Neural cell (in vitro differentiated cells): ENCODE measurements around the gene ITPR2. TPM values are rescaled to one million over a fixed set of nuclear protein-coding genes. Genes with fewer than 3 reads are reported as not detected.

ENCODE experiments used
- H2AFZ ChIP-seq: fragments of 200-600, 300-800 bp; sonication (generic), shearing (Covaris generic); 2 replicates; pipeline ENCODE4 v1.6.0; 2014; ENCODE audit warnings: low read depth, mild to moderate bottlenecking, antibody characterized with exemption, low read length, moderate library complexity
- H3F3A ChIP-seq: fragments of 200-600 bp; shearing (Covaris generic); 2 replicates; pipeline ENCODE4 v1.6.1; 2016; ENCODE audit warnings: mild to moderate bottlenecking, moderate library complexity, mixed read lengths, antibody characterized with exemption, low read length; ENCODE audit not compliant: insufficient read depth, poor library complexity, severe bottlenecking
- H3K27ac ChIP-seq: fragments of 200-600, 300-800 bp; sonication (generic), shearing (Covaris generic); 2 replicates; pipeline ENCODE4 v1.5.1; 2014; ENCODE audit warnings: mild to moderate bottlenecking, low read length, moderate library complexity
- H3K27me3 ChIP-seq: fragments of 300-800, 200-600 bp; sonication (generic), shearing (Covaris generic); 2 replicates; pipeline ENCODE4 v1.6.0; 2014; ENCODE audit warnings: mild to moderate bottlenecking, low read depth, low read length, moderate library complexity; ENCODE audit not compliant: insufficient read depth
- H3K36me3 ChIP-seq: fragments of 300-800, 200-600 bp; sonication (generic), shearing (Covaris generic); 2 replicates; pipeline ENCODE4 v1.5.1; 2014; ENCODE audit warnings: mild to moderate bottlenecking, antibody characterized with exemption, low read length, moderate library complexity; ENCODE audit not compliant: insufficient read depth
- H3K4me2 ChIP-seq: fragments of 300-800, 200-600 bp; sonication (generic), shearing (Covaris generic); 2 replicates; pipeline ENCODE4 v1.6.0; 2014; ENCODE audit warnings: mild to moderate bottlenecking, low read length
- H3K4me3 ChIP-seq: fragments of 300-800, 200-600 bp; sonication (generic), shearing (Covaris generic); 2 replicates; pipeline ENCODE4 v1.5.1; 2014; ENCODE audit warnings: mild to moderate bottlenecking, low read length, moderate library complexity
- H3K79me2 ChIP-seq: fragments of 200-600 bp; shearing (Covaris generic); replicated peaks from 2 replicates; pipeline ENCODE4 v1.6.0; 2014; ENCODE audit warnings: mild to moderate bottlenecking, low read length, moderate library complexity; ENCODE audit not compliant: insufficient read depth
- H3K9ac ChIP-seq: fragments of 300-800, 200-600 bp; sonication (generic), shearing (Covaris generic); 2 replicates; pipeline ENCODE4 v1.6.1; 2016; ENCODE audit warnings: mild to moderate bottlenecking, low read length, mixed read lengths
- H3K9me2 ChIP-seq: fragments of 200-600 bp; shearing (Covaris generic); 2 replicates; pipeline ENCODE4 v1.6.1; 2016; ENCODE audit warnings: mild to moderate bottlenecking, low read length, mixed read lengths; ENCODE audit not compliant: insufficient read depth
- H3K9me3 ChIP-seq: fragments of 200-600, 300-800 bp; sonication (generic), shearing (Covaris generic); 2 replicates; pipeline ENCODE4 v1.6.1; 2016; ENCODE audit warnings: mild to moderate bottlenecking, mixed run types, low read length, moderate library complexity, mixed read lengths
- H4K20me1 ChIP-seq: fragments of 200-600 bp; shearing (Covaris generic); 2 replicates; pipeline ENCODE4 v1.6.1; 2016; ENCODE audit warnings: mild to moderate bottlenecking, mixed run types; ENCODE audit not compliant: insufficient read depth
- CTCF ChIP-seq: fragments of 450-650 bp; IDR thresholded peaks from 2 replicates; pipeline ENCODE4 v1.5.1; 2014; ENCODE audit warnings: antibody characterized with exemption, mild to moderate bottlenecking, moderate library complexity; ENCODE audit not compliant: poor library complexity, severe bottlenecking
- EP300 ChIP-seq: fragments of 450-650 bp; conservative IDR thresholded peaks from 2 replicates; pipeline ENCODE4 v1.6.1; 2014; ENCODE audit warnings: antibody characterized with exemption, mild to moderate bottlenecking, moderate library complexity; ENCODE audit not compliant: poor library complexity, severe bottlenecking
- EZH2 ChIP-seq: fragments of 200-600, 300-800 bp; shearing (Covaris generic), sonication (generic); IDR thresholded peaks from 2 replicates; pipeline ENCODE4 v1.6.1; 2014; ENCODE audit warnings: antibody characterized with exemption, low read length, borderline replicate concordance, mild to moderate bottlenecking; ENCODE audit not compliant: insufficient read depth, poor library complexity, severe bottlenecking
- MXI1 ChIP-seq: fragments of 450-650 bp; conservative IDR thresholded peaks from 2 replicates; pipeline ENCODE4 v1.6.1; 2014; ENCODE audit warnings: antibody characterized with exemption, mild to moderate bottlenecking; ENCODE audit not compliant: poor library complexity, severe bottlenecking
- POLR2AphosphoS5 ChIP-seq: IDR thresholded peaks from 2 replicates; pipeline ENCODE4 v1.6.1; 2012
- RAD21 ChIP-seq: fragments of 450-650 bp; conservative IDR thresholded peaks from 2 replicates; pipeline ENCODE4 v1.6.1; 2014; ENCODE audit warnings: antibody characterized with exemption, mild to moderate bottlenecking, moderate library complexity
- REST ChIP-seq: IDR thresholded peaks from 2 replicates; pipeline ENCODE4 v1.6.1; 2012; ENCODE audit warnings: borderline replicate concordance
- SMC3 ChIP-seq: fragments of 450-650 bp; conservative IDR thresholded peaks from 2 replicates; pipeline ENCODE4 v1.6.1; 2014; ENCODE audit warnings: antibody characterized with exemption, mild to moderate bottlenecking, moderate library complexity; ENCODE audit not compliant: poor library complexity
- TAF1 ChIP-seq: IDR thresholded peaks from 2 replicates; pipeline ENCODE4 v1.6.1; 2012; ENCODE audit warnings: low read depth
- polyA plus RNA-seq: library from polyadenylated mRNA; depleted of rRNA; stranded (reverse); fragments of >200 nt; gene quantifications from 2 replicates; pipeline ENCODE4 v1.2.3, GENCODE V29; 2014

The ITPR2 gene
- polyA plus RNA-seq, 1 donor from 2014 or later, result 2.0 TPM

- Histone ChIP-seq H3K27ac (no peak overlapping the region), H3K4me2 (no peak overlapping the region)
Observed at GRCh38 chr12:26736563-26737486, 96.2 kb downstream of the ITPR2 start.

GRCh38 chr12:26735249-26735639 lies 97.8 kb downstream of the ITPR2 start:
- H3K36me3 ChIP-seq, result no peaks in the 10 kb centered on the region
- no peak overlapping the region for H3K9ac ChIP-seq
- H3K27me3 ChIP-seq, result no peaks in the 10 kb centered on the region
- no peak for TF ChIP-seq CTCF
- TF ChIP-seq EP300, result no peak
- TF ChIP-seq MXI1, result no peak
- no peak for TF ChIP-seq TAF1
- TF ChIP-seq SMC3, result no peak
- TF ChIP-seq RAD21, result no peak
- TF ChIP-seq POLR2AphosphoS5, result no peak
- no peak for TF ChIP-seq REST
- no peak for TF ChIP-seq EZH2
- H3K27ac ChIP-seq, result no peak overlapping the region
- no peaks in the 10 kb centered on the region for H4K20me1 ChIP-seq
- H2AFZ ChIP-seq, result no peak overlapping the region
- H3K4me2 ChIP-seq, result no peak overlapping the region
- H3K9me2 ChIP-seq, result no peaks in the 10 kb centered on the region
- H3F3A ChIP-seq, result no peaks in the 10 kb centered on the region
- H3K4me3 ChIP-seq, result no peak overlapping the region
- H3K9me3 ChIP-seq, result peaks cover 5% of the 10 kb centered on the region
- H3K79me2 ChIP-seq, result no peaks in the 10 kb centered on the region

More at GRCh38 chr12:26736563-26737486, 96.2 kb downstream of the ITPR2 start:
- H3K79me2 ChIP-seq, result no peaks in the 10 kb centered on the region
- no peaks in the 10 kb centered on the region for H3K36me3 ChIP-seq
- no peak overlapping the region for H3K9ac ChIP-seq
- H3K9me3 ChIP-seq, result peaks cover 5% of the 10 kb centered on the region
- H3F3A ChIP-seq, result no peaks in the 10 kb centered on the region
- no peak overlapping the region for H3K4me3 ChIP-seq
- H3K9me2 ChIP-seq, result no peaks in the 10 kb centered on the region
- H4K20me1 ChIP-seq, result no peaks in the 10 kb centered on the region
- TF ChIP-seq MXI1 (no peak), EZH2 (no peak), TAF1 (no peak), REST (no peak)
- no peak overlapping the region for H2AFZ ChIP-seq
- no peaks in the 10 kb centered on the region for H3K27me3 ChIP-seq
